NOMO-1 treated with DMSO at 0.1 percent for 48 hours (cell line): Measurements from ENCODE around the gene ATP6V1E1.
A peak's percentile ranks its signal among the peaks of the same experiment; 100 is the strongest.

Experiments
- DNase-seq: peaks from one replicate; lab custom pipeline; 2025; ENCODE audit not compliant: unreplicated experiment; lab: John Stamatoyannopoulos, UW

ATP6V1E1 gene

DNA sequence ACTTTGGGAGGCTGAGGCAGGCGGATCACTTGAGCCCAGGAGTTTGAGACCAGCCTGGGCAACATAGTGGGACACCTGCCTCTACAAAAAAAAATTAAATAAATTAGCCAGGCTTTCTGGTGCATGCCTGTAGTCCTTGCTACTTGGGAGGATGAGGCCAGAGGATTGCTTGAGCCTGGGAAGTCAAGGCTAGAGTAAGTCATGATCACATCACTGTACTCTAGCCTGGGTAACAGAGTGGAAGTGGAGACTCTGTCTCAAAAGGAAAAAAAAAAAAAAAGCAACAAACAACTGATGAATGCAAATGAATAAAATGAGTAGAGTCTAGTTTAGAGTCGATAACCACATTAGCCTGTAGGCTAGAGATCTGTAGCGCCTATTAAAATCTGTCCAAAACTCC lies 6.1 kb upstream of the ATP6V1E1 start:
- no peak for DNase-seq

DNA sequence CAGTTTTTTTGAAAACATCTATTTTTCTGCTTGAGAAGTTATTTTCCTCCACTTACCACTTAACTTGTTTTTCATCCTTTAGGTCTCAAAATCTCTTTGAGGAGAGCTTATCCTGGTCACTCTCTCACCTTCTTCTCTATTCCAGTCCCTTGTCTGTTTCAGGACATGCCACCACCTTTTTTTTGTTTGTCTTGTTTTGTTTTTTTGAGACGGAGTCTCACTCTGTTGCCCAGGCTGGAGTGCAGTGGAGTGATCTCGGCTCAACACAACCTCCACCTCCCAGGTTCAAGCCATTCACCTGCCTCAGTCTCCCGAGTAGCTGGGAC lies 5.4 kb upstream of the ATP6V1E1 start:
- DNase-seq = no peak

DNA sequence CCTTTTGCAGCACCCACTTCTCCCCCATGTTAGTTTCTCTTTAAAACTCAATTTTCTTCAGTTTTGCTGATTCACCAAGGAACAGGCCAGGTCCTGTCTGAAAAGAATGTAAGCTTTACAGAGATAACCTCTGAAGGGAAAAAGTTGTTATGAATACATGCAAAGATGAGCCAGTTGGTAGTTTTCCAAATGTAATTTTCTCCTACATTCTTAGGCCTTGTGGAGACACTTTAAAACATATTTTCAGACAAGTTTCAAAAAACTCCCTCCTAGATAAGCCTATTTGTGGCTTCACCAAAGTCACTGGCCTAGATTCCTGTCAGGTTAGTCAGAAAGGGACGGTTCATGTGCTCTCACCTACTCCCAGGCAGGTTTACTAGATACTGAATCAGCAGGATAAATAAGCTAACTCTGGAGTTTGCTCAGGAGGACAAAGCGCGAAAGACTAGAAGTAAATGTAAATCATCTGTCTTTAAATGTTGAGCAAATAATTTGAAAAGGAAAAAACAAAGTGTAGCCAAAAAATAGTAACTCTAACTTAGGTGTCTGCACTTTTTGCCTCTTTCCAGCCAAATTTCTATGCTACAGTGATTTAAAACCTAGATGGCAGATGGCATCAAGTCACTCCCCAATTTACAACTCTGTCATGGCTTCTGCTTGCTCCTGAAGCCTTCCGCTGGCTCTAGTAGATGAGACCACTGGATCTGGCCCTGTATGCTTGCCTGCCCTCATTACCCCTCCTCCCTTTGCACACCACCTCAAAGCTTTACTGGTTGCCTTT lies 4.9 kb upstream of the ATP6V1E1 start:
- no peak for DNase-seq

DNA sequence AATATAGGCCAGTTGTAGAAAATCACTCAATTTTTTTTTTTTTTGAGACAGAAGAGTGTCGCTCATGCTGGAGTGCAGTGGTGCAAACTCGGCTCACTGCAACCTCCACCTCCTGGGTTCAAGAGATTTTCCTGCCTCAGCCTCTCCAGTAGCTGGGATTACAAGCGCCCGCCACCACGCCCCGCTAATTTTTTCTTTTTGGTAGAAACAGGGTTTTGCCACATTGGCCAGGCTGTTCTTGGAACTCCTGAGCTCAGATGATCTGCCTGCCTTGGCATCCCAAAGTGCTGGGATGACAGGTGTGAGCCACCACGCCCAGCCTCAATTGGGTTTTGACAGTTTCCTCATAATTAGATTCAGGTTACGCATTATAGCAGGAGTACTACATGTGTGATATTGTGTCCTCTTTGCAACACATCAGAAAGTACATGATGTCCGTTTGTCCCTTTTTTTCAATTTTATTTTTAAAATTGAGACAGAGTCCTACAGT lies 2.6 kb upstream of the ATP6V1E1 start:
- DNase-seq = no peak

DNA sequence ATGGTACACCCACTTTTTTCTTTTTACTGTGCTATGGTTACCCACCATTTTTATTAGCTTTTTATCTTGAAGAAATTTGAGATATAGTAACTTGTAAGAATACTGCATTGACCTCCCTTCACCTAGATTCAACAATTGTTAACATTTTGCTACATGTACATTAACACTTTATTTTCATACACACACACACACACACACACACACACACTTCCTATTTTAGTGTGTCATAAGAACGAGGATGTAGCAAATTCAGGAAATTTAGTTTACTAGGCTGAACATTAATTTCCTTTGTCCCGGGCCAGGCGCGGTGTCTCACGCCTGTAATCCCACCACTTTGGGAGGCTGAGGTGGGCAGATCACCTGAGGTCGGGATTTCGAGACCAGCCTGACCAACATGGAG lies 1.1 kb upstream of the ATP6V1E1 start:
- DNase-seq = no peak

DNA sequence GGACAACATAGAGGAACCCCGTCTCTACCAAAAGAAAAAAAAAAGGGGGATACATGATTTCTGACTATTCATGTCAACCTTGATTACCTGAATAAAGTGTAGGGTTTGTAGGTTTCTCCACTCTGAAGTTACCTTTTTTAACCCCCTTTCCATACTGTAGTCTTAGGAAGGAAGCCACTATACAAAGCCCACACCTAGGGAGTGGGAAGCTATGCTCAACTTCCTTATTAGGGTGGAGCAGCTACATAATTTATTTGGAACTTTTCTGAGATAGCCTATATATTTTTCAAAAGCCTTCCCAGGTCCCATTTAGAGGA lies 582 bp upstream of the ATP6V1E1 start:
- DNase-seq = peak; percentile 59

DNA sequence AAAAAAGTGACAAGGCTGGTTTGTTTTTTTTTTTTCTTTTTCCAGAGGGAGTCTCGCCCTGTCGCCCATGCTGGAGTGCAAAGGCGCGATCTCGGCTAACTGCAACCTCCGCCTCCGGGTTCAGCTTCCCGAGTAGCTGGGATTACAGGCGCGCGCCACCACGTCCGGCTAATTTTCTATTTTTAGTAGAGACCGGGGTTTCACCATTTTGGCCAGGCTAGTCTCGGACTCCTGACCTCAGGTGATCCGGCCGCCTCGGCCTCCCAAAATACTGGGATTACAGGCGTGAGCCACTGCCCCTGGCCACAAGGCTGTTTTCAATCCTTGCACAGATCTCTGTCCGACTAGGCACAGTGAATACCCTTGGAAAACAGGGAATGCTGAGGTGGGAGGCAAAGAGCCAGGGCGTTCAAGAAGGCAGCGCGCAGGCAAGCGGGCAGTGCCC lies 566 bp downstream of the ATP6V1E1 start:
- no peak for DNase-seq

DNA sequence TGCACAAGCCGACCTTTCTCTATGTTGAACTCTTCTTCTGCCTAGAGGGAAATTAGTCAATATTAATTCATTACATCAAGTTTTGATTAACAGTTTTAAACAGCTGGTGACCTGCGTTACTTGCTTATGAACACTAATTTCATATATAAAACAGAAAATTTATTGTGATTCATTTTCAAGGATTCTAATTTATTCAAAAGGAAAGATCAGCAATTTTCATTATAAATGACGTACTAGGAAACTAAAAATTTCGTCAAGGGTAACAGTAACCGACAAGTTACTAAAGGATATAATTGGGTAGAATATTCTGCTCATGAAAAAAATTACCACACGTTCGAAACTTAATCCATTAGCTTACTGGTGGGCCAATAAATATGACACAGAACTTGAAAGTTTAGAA lies 15.3 kb downstream of the ATP6V1E1 start:
- DNase-seq = no peak

DNA sequence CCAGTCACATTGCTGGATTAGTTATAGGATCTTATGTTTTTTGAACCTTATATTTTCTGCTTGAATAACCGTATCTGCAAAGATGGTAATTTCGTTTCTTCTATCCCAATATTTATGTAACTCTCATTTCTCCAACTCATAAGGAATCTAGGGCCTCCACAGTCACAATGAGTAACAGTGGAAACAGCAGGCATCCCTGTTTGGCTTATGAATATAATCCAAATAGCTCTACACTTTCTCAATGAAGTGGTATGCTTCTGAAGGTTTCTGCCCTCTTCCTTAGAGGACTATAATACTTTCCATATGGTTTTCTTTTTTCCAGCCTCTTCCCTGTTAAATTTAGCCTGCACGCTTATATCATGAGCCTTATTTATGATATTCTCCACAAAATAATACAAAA lies 16.5 kb downstream of the ATP6V1E1 start:
- DNase-seq = no peak

DNA sequence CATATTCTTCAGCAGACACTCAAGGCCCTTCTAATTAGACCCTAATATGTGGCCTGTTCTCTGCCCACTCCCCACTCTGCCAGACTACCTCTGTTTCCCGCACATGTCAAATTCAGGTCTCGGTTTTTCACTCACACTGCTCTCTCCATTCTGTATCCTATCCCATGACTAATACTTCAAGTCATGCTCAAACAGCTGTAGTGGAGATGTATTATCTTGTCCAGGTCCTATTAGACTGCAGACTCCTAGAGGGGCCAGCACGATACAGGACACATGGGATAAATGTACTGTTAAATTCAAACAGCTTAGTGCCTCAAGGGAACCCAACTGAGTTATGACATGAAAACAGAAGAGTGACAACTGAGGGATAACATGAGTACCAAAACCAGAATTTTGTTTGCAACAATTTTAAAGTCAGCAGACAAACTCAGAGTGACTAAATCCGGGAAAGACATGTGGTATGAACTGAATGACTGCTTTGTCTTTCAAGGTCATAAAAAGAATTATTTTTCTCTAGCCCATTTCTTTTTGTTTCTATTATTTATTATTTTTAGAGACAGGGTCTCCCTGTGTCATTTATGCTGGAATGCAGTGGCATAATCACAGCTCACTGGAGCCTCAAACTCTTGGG lies 20.5 kb downstream of the ATP6V1E1 start:
- DNase-seq = no peak

DNA sequence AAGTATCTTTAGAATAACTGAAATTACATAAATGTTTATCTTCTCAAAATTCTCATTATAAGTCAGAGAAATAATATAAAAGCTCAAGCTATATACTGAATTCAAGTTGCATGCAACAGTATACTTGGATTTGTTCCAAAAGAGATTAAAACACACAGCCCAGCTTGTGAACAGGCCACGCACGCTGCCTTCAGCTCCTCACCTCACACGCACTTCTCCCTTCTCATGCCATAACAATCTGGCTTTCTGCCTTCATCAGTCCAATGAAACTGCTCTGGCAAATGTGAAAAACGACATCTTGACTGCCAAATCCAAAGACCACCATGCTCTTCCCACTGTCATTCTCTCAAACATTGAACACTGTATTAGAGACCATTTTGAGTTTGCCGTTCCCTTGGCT lies 22.1 kb downstream of the ATP6V1E1 start:
- DNase-seq = no peak

DNA sequence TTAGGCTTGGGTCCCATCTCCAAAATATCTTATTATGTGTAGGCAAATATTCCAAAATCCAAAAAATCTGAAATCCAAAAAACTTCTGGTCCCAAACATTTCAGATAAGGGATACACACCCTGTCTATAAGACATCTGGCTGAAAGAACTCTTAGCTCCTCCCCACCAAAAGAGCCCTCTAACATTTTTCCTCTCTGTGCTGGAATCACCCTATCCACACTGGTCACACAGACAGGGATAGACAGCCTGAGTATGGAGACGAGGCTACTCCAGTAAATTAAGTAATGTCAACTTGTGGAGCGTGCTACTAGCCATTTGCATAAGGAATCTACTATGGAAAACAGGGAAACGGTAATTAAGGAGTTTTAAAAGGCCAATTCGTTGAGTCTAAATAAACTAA lies 24.9 kb downstream of the ATP6V1E1 start:
- DNase-seq = no peak

DNA sequence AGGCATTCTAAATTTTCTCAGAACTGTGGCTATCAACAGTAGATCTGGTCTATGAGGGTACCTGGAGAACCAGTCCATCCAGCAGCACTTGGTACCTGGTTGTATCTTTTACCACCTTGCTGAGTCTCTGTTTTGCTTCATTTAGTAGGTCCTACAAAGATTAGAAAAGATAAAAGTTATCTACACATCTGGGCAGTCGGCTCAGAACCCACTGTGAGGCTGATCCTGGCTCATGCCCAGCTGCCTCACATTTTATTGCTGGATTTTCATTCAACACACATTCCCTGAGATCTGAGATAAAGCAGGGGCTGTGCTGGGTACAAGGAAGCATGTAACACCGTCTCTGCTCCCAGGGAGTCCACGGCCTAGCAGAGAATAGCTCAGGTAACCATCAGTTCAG lies 27.5 kb downstream of the ATP6V1E1 start:
- DNase-seq = no peak

DNA sequence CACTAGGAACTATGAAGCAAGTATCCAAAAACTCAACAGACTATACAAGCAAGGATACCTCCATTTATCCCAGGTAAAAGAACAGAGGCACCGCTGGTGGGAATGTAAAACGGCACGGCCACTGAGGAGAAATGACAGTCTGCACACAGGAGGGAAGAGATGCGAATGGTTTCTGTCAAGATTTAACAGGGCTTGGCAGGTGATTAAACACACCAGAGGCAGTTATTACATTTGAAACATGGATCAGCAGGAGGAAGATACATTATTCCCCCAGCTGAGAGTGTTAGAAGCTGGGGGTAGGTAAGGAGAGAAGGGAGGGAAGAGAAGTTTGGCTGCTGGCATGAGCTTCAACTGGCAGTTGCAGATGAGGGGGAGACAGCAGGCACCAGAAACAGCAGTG lies 30.2 kb downstream of the ATP6V1E1 start:
- DNase-seq = no peak

DNA sequence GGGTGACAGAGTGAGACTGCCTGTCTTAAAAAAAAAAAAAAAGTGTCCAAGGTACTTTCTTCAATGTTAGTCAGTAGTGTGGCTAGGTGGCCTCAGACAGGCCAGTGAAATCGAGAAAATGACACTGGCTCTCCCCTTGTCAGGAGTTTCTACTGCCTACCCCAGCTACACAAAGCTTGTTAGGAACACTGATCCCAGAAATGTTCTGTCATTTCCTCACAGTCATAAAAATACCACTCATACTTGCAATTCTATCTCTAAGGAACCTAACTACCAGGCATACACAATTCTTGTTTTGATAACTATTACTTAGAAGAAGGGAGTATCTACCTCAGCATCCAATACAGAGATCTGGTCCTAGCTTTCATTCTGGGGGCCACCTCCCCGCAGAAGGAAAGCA lies 31.3 kb downstream of the ATP6V1E1 start:
- DNase-seq = no peak

DNA sequence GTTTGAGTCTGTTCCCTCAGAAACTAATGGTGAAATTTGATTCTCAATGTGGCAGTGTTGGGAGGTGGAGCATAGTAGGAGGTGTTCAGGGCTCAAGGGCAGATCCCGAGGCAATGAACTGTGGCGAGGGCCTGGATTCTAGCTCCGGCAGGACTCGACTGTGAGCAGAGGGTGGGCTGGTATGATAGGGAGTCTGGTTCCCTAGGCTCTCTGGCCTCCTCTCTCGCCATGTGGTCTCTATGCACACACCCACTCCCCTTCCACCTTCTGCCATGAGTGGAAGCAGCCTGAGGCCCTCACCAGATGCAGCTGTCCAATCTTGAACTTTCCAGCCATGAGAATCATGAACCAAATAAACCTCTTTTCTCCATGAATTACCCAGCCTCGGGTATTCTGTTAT lies 32.3 kb downstream of the ATP6V1E1 start:
- DNase-seq = no peak

DNA sequence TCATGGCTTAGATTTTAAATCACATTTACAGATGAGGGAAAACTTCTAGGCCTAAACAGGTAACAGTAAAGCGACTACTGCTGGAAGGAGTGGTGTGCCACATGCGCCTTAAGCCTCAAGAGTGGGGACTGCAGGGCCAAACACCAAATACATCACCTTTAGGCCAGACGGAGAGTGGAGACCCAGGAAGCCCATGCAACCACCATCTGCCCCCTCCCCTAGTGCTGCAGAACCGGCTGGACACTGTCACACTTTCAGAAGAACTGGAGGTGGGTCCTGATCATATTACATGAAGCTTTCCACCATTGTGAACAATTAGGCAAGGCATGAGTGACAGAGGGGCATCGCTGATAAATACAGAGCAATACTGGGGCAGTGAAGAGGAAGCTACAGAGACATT lies 36.3 kb downstream of the ATP6V1E1 start:
- DNase-seq = no peak

DNA sequence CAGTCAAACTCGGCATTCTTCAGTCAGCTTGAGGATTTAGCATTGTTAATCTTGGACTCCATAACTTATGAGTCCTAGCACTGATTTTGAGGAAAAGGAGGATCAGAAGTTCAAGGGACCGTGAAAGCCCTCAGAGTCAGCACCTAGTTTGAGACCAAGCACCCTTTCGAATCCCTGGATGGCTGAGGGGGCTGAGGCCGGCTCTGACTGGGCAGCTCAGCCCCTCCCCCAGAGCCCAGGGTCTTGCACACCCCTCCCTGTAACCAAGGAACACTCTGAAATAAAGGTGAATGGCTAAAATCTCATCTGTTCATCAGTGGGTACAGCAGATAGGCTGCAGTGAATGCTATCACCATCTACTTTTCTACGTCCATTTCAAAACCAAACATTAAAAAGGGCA lies 38.0 kb downstream of the ATP6V1E1 start:
- no peak for DNase-seq

DNA sequence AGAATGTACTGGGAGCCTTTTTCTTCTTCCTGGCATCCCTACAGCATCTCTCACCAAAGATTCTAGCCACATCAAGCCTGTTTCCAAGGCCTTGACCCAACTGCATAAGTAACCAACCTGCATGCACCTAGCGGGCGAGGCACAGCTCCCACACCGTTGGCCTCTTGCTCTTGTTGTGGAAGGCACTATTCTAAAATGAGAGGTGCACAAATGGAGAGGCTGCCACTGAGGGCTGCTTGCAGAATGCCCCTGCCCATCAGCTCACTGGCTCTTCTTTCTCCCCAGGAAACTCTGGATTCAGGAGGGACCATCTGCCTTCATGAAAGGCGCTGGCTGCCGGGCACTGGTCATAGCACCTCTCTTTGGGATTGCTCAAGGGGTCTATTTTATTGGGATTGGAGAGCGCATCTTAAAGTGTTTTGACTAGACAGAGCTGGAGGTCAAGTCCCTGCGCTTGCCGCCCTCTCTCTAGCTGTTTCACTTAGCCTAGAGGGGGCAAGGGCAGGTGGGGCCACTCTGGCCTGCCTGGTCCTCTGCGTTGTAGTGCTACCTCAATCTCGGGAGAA lies 38.7 kb downstream of the ATP6V1E1 start:
- DNase-seq = no peak

DNA sequence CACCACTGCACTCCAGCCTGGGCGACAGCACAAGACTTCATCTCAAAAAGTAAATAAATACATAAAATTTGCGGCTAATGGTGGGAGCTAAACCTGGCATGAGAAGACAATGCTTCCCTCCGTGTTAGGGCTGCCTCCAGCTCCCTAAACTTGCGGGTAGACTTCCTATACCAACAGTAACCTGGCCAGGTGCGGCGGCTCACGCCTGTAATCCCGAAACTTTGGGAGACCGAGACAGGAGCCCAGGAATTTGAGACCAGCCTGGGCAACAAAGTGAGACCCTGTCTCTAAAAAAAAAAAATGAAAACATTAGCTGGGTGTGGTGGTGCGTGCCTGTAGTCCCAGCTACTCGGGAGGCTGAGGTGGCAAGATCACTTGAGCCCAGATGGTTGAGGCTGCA lies 39.9 kb downstream of the ATP6V1E1 start:
- DNase-seq = no peak

DNA sequence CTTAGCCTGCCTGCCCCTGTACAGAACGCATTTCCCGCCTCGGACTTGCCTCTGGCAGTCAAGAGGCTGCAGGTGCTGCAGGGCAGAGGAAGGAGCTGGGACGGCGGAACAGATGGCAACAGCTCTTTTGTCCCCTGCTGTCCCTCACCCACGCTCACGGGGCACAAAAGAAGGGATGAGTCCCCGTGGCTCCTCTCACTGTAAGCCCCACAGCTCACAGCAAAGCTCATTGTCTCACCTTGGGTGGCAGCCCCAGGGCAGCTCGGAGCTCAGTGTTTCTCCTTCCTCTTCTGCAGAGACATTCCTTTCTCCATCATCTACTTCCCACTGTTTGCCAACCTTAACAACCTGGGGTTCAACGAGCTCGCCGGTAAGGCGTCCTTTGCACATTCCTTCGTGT lies 40.9 kb downstream of the ATP6V1E1 start:
- no peak for DNase-seq

DNA sequence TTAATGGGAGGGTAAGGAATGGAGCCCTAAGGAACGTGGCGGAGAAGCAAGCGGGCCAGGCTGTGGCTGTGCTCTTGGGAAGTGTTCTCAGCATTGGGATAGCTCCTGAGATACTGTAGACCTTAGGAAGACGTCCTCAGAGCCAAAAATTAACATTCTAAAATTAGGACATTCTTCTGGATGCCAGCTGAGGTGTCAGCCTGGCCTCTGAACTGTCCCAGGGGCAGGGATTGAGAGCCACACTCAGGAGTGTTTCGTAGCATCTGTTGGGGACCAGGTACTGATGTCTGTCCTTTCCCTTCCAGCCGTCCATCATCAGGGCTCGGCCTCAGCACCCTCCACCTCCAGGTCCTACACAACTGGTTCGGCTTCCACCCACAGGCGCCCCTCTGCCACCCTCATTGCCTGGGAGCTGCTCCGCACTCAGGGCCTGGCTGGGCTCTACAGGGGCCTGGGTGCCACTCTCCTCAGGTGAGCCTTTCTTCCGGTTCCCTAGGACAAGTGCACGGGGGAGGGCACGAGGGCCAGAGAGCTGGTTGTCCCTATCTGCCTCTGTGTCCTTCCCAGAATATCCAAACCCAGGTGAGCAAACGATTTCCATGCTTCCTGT lies 41.6 kb downstream of the ATP6V1E1 start:
- no peak for DNase-seq
